ENCODE results near the gene COL16A1.

COL16A1 gene

GRCh38 chr1:31663622-31664452 is 40.0 kb downstream of the COL16A1 start:
- peak; percentile 59 for DNase-seq

- DNase-seq = no peak
Measured at GRCh38 chr1:31662463-31662862, 41.4 kb downstream of the COL16A1 start.

DNA sequence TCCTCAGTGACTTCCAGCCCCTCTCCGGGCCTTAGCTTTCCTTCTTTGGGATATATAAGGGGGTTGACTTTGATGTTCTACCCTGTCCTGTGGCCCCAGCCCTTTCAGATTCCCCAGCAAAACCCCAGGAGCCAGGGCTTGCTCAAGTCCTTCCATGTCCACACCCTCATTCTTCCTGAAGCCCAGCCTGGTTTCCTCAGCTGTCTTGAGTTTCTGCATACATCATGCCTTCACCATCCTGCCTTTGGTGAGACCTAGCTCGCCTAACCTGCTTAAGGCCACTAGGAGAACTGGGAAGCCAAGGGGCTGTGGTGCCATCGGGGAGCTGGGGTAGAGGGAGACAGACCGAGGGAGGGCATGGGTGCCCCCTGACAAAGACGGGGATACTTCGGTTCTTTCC is 42.0 kb downstream of the COL16A1 start:
- DNase-seq = no peak

GRCh38 chr1:31660871-31661455 is 42.9 kb downstream of the COL16A1 start:
- no peak for DNase-seq

DNA sequence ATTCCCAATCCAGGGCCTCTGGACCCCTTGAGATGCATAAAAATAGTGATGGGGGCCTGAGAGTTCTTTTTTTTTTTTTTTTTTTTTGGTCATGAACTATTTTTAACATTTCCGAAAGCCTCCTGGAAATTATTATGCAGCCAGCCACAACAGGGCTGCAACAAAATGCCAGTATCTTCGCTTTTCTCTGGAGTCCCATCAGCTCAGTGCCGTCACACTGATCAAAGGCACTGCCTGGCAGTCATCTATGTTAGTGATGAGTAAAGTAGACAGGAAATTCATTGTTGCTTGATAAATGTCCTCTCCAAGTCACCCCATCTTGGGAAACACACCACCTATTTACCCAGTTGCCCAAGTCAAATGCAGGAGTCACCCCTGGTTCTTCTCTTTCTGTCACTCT is 43.9 kb downstream of the COL16A1 start:
- DNase-seq = no peak

DNA sequence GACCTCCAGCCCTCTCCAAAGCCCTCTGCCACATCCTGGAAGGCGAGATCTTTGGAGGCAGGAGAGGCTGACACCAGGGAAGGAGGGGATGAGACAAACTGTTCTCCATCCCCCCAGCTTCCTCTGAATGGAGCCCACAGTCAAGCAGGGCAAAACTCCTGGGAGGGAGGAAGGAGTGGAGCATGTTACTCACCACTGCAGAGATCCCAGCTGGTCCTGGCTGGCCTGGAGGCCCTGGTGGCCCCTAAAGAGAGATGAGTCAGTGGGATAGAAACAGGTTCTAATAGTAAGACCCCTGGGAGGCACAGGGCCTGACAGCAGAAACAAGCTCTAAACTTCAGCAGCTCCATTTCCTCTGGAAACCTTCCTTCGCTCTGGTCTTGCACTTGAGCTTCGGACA is 45.1 kb downstream of the COL16A1 start:
- peak; percentile 45 for DNase-seq

DNA sequence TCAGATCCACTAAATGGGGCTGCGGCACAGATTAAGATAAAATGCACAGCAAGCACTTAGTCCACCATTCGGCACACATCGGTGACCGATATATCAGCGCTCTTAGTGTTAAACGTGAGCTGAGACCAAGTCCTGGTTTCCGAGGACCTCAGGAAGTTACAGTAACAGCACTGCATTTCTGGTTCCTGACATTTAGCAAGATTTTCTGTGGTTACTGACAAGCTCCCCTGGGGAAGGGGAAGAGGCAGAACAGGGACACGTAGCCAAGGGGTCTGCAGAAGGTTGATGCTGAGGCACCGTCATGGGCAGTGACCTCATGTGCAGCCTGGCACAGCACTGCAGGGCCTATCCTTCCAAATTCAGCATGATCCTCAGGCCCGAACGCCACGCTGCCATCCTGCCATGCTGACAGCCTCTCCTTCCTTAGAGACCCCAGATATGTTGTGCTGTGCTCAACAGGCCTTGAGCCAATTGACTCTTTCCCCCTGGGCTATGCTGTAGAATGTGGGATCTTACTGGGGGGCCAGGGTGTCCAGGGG is 45.8 kb downstream of the COL16A1 start:
- DNase-seq = no peak

GRCh38 chr1:31657020-31657804 is 46.6 kb downstream of the COL16A1 start:
- DNase-seq = no peak

- no peak for DNase-seq
Measured at GRCh38 chr1:31655756-31656155, 48.1 kb downstream of the COL16A1 start.

- no peak for DNase-seq
Measured at GRCh38 chr1:31655104-31655503, 48.7 kb downstream of the COL16A1 start.

DNA sequence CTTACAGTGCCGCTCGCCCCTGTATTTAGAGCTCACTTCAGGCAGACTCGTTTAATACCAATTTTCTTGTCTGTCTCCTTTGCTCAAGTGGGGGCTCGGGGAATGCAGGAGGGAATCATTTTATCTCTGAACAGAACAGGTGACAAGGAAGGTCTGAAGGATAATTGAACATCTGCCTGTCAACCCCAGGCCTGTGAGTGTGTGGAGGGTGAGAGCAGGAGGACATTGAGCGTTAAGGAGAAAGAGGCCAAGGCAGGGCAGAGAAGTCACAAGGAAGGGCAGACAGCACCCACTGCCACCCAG is 49.4 kb downstream of the COL16A1 start:
- no peak for DNase-seq

DNA sequence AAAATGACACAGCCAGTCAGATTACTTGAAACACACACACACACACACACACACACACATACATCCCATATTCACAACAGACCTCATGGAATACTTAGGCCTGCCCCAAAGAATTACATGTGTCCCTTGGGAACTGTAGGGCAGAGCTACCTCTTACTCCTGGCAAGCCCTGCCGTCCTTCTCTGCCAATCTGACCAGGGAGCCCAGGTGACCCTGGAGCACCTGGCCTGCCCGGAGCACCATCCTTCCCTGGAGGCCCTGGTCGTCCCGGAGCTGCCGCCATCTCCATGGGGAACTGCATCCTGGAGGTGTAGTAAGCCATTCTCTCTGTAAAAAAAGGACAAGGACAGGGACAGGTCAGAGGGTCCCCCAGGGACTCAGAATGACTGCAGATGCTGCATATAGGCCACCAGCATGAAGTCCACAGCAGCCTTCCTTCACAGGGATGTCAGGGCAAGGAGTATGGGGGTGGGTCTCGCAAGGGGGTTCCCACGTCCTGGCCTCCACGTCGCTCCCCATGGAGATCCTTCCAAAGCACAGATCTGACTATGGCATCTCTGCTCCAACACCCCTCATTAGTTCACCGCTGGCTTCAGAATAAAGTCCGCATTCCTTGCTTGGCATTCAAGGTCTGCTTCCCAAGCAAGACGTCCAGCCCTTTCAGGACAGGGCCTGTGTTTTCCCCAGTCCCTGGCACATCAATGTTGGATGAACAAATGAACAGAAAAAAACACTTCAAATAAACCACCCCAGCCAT is 49.9 kb downstream of the COL16A1 start:
- no peak for DNase-seq

GRCh38 chr1:31652891-31653499 is 50.8 kb downstream of the COL16A1 start:
- no peak for DNase-seq

DNA sequence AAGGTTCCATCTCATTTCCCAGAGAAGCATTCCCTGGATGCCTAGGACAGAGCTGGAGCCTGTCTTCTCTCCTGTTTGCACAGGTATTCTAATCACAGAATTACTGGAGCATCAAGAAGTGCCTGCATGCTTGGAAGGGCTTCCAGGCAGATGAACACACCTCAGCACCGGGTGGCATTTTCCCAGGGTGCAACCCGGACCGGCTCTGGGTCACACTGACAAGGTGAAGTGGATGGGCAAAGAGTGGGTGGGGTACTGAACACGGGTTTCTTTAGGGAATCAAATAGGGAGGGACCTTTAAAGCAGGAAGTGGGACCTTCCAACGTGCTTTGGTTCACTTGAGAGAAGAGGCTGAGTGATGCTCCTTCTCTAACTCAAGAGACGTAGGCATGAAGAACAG is 52.1 kb downstream of the COL16A1 start:
- no peak for DNase-seq

DNA sequence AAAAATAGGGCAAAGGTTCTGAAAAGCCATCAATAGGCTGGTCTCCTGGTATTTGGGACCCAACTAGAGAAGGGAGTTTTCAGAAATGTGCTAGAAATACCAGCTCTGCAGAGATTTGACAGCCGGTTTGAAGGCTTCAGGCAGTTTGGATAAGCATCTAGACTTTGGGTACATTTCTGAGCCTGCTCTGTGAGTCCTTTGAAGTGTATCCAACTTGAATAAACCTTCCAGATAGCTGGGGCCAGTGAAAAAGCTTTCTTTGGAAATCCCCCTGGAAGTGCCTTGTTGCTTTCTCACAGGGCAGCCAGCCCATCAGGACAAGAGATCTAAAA is 52.8 kb downstream of the COL16A1 start:
- no peak for DNase-seq

DNA sequence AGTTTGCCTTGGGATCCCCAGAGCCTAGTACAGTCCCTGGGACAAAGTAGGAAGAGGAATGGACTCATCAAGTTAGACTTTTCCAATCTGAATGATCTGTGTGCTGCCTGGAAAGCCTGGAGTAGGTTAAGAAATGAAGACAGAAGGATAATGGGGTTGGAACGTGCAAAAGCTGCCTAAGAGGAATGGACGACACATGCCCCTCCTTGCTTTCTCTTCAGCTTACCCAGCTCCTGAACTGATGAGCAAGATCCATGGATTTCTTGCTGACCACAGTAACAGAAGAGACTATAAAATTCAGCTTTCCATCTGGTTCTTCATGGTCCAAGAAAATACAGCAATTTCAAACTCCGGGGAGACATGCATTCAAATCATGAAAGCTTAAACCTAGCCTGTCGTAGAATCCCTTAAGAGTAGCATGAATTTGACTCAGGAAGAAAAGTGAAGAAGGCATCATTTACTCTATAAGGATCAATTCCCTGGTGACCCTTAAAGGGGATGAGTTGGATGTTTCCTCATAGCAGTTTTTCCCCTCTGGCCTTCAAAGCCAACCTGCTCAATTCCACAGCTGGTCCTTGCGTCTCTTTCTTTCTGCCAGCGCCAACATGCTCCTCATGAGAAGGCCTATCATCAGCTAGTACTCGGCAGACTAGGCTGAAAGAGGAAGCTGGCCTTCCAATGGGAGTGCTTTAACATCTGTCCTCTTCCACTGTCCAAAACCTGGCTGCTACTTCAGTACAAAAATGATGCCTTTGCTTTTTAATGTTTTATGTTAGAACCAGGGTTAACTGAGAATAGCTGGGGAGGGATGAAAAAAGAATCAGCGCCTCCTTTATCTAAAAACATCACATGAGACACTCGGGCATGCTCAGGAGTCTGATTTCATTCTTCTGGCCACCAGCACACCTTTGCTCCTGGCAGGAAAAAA is 53.4 kb downstream of the COL16A1 start:
- no peak for DNase-seq

DNA sequence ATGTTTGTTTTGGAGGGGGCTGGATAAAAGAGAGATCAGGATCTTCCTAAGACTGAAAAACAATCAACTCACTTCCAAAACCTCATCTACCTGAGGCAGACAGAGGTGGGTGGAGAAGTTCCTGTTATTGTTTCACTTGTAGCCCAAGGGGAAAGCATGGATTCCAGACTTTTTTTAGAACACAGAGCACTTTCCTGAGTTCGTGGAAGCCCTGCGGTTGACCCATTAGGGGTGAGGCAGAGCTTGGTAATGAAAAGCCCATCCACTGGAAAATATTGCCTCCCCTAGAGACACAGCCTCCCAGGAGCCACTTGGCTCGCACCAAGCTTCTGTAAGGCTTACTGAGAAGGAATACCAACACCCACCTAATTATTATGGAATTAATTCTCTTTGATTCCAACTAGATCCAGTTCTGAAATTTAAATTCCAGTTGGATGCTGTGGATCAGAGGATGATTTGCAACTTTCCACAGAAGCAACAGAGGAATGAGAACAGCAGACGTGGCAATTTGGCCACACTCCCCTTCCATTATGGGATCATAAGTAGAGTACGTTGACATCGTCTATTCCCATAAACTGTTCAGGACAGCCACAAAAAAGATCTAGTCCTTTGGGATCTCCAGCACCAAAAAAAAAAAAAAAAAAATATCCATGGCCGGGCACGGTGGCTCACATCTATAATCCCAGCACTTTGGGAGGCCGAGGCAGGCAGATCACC is 55.0 kb downstream of the COL16A1 start:
- no peak for DNase-seq

DNA sequence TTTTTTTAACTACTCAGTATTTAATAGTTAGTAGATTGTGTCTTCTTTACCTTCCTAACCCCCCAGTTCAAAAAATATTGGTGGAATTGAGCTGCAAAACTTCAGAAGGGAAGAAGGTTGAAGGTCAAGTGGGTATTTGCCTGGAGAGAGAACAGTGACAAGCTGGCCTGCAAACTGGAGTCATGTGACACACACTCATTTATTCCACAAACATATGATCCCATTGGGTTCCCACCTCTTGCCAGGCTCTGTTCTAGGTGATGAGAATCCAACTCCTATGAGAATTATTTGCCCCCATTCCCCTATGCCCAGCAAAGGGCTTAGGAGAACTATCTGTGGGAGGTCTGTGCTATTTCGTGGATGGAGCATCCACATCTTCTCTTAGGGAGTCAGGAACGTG is 55.6 kb downstream of the COL16A1 start:
- DNase-seq = no peak

- peak; percentile 66 for DNase-seq
Measured at GRCh38 chr1:31647106-31647505, 56.7 kb downstream of the COL16A1 start.

GRCh38 chr1:31646259-31646960 is 57.4 kb downstream of the COL16A1 start:
- DNase-seq = no peak

DNA sequence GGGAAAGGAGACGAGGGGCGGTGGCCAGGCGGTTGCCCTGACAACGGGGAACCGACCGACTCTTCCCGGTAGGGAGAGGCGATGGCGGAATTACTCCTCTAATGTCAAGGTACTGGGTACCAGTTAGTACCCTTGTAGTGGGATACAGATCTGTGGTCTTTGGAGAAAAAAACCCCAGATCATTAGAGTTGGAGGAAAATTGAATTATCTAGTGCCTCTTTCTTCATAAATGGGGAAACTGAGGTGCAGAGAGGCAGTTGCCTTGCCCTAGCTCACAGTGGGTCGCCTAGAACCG is 58.6 kb downstream of the COL16A1 start:
- DNase-seq = no peak
